Heart right ventricle (tissue), 16 donors: Measurements from ENCODE around the gene DDRGK1. TPM values are rescaled to one million over a fixed set of nuclear protein-coding genes. Genes with fewer than 3 reads are reported as not detected.

Experiments used
- ATAC-seq, 8 donors: fragments of 200-7000 bp; cut with Tn5 transposase; one replicate each; pipeline ENCODE4 v1.9.1; 2020; ENCODE audit warnings: mild to moderate bottlenecking in 8 of 8, moderate library complexity in 8 of 8, moderate number of reproducible peaks in 1 of 8
- DNase-seq, 2 donors: peaks; one replicate each; pipeline ENCODE4 v3.0.0-alpha.2; 2020
- H3K27ac ChIP-seq, 10 donors: fragments of 200-600 bp; sonication (generic) in 2 of 10; one replicate each; pipeline versions ENCODE4 v1.5.0 to v1.8.0; 2020 to 2022; ENCODE audit warnings: mild to moderate bottlenecking in 3 of 10
- H3K27me3 ChIP-seq, 7 donors: fragments of 200-600 bp; one replicate each; pipeline ENCODE4 v1.8.0; 2021 to 2022; ENCODE audit warnings: mild to moderate bottlenecking in 2 of 7
- H3K36me3 ChIP-seq, 9 donors: fragments of 200-600 bp; sonication (generic) in 1 of 9; one replicate each; pipeline versions ENCODE4 v1.5.0 to v1.8.0; 2020 to 2022; ENCODE audit warnings: mild to moderate bottlenecking in 2 of 9
- H3K4me1 ChIP-seq, 9 donors: fragments of 200-600 bp; sonication (generic) in 1 of 9; one replicate each; pipeline versions ENCODE4 v1.5.0 to v1.8.0; 2020 to 2022; ENCODE audit warnings: mild to moderate bottlenecking in 4 of 9
- H3K4me3 ChIP-seq, 10 donors: fragments of 200-600 bp; sonication (generic) in 2 of 10; one replicate each; pipeline versions ENCODE4 v1.5.0 to v1.8.0; 2020 to 2022; ENCODE audit warnings: mild to moderate bottlenecking in 7 of 10, moderate library complexity in 2 of 10
- H3K9me3 ChIP-seq, 11 donors: fragments of 200-600 bp in 10 of 11; sonication (generic) in 2 of 11; one replicate each; pipeline versions ENCODE4 v1.5.0 to v1.8.0; 2013 to 2022; ENCODE audit warnings: mild to moderate bottlenecking in 2 of 11, control low read depth in 1 of 11, moderate library complexity in 1 of 11
- WGBS, 2 donors: extraction: QIAGEN DNeasy Blood & Tissue Kit; methylation state at CpG; one replicate each; pipeline ENCODE4 v1.1.7; 2013; ENCODE audit warnings: inconsistent platforms in 1 of 2; 5-methylcytosine and 5-hydroxymethylcytosine counted together
- intact Hi-C, 10 donors: fragments of 100-400 bp; cut with DNase I; formaldehyde crosslinking; loops; one replicate each; pipeline versions ENCODE4 v1.11.1 to v1.14.2; 2022
- polyA plus RNA-seq, 2 donors: library from polyadenylated mRNA; stranded (reverse); fragments of 200-250 nt; gene quantifications; one replicate each; pipeline ENCODE4 v1.2.3, GENCODE V29; 2013
- total RNA-seq, 10 donors: library from RNA; stranded (reverse); fragmentation: NEBNext Ultra II Directional in 3 of 10; extraction: Animal tissue kit (Norgen Biotek cat#: 25700) in 3 of 10; gene quantifications; one replicate each; pipeline versions ENCODE4 v1.2.1 to v1.2.4, GENCODE V29; 2021 to 2023
- TF ChIP-seq, protein P1 (sequence below), 9 donors: fragments of 200-600 bp; sonication (generic) in 2 of 9; IDR thresholded peaks; one replicate each; pipeline versions ENCODE4 v1.5.0 to v1.8.0; 2021 to 2022; ENCODE audit warnings: antibody characterized with exemption in 9 of 9, mild to moderate bottlenecking in 5 of 9, moderate library complexity in 1 of 9
- donor health status: Arrhythmogenic right ventricular cardiomyopathy.
- donor health status: ischemic (EF 13 %, LVEDD 7.1; RV severe dilation, severe dysfunction).
- donor health status: healthy with polysubstance abuse.
- donor health status: DM: no; HTN: yes; CAD: no.
- donor health status: DM: no; HTN: no; CAD: no.
- donor health status: ischemic (EF 25% LVEDD 6.9; RV normal size, moderate dysfunction).
- donor health status: ischemic (EF 25% LVEDD 5.7; RV mildly dilated, moderate dysfunction).
- donor health status: healthy.
- donor health status: DM: yes; HTN: yes; CAD: no.
- donor health status: Ischemic cardiomyopathy.
- donor health status: ischemic (EF 35%, LVEDD 5.7; RV mildly dilated, moderate dysfunction).
- donor health status: nonischemic (EF 11% LVEDD 7.7; RV severe dilation, severe dysfunction).
- donor health status: DM: yes; HTN: yes; CAD: no.
- donor health status: PGD.
- donor health status: ischemic (EF 29% LVEDD 5.4; RV normal size, mild dysfunction).
- donor health status: nonischemic (EF 23%, LVEDD 6.1; RV moderate dilation, normal function).

Gene DDRGK1
- total and polyA plus RNA-seq, 12 donors, result 25.2 to 77.1 (median 30.9) TPM

DNA sequence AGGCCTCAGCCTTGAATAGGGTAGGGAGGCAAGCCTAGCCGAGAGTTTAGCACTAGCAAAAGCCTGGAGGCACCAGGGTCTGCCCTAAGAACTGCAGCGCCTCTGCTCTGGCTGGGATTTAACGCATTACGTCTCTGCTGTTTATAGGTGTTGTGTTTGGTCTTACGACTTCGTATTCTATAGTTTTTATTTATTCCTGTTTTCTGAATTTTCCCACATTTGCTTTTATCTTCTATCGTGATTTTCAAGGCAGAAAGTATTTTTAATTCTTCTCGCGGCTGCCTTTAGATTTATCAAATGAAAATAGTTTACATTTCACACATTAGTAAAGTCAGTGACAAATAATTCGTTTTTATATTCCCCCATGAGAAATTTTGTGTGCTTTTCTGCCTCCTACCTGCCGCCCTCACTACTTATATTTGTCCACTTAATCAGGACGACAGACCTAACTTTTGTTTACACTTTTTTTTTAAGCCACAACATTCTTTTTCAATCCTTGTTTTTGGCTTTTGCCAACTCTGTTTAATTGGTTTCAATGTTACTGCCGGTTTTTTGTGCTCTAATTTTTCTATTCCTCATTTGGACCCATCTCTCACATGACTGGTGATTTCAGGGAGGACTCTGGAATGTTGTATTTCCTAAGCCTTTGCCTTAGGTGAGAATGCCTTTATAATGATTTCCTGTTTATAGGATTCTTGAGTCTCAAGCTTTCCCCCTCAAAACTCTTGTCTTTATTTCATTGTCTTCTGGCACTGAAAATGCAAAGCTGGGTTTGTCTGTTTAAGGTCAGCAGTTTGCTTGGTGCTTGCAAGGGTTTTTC, 29.8 kb downstream of the DDRGK1 start:
- Histone ChIP-seq H3K4me3 (peak overlapping the region; percentile 66 to 97 (median 94)), H3K4me1 (peaks cover 3 to 31% (median 24%) of the 10 kb centered on the region in 9 donors), H3K27ac (peak overlapping the region in 9 of 10 donors; percentile 47 to 86 (median 78)), H3K36me3 (no peaks in the 10 kb centered on the region), H3K27me3 (peaks cover 0 to 45% (median 0%) of the 10 kb centered on the region in 7 donors), H3K9me3 (no peaks in the 10 kb centered on the region)
- TF ChIP-seq, protein P1, sequence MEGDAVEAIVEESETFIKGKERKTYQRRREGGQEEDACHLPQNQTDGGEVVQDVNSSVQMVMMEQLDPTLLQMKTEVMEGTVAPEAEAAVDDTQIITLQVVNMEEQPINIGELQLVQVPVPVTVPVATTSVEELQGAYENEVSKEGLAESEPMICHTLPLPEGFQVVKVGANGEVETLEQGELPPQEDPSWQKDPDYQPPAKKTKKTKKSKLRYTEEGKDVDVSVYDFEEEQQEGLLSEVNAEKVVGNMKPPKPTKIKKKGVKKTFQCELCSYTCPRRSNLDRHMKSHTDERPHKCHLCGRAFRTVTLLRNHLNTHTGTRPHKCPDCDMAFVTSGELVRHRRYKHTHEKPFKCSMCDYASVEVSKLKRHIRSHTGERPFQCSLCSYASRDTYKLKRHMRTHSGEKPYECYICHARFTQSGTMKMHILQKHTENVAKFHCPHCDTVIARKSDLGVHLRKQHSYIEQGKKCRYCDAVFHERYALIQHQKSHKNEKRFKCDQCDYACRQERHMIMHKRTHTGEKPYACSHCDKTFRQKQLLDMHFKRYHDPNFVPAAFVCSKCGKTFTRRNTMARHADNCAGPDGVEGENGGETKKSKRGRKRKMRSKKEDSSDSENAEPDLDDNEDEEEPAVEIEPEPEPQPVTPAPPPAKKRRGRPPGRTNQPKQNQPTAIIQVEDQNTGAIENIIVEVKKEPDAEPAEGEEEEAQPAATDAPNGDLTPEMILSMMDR (IDR thresholded peaks at IDR 0.05), result no peak
- intact Hi-C loops, result loop anchor here in 1 of 10 donors (2.0 kb wide), 1 partner anchor 64 kb away; no protein-coding TSS in a partner anchor
- ATAC-seq, result no peak
- WGBS, 2 donors, result 10 to 21% methylated on average over 13 of the region's 13 CpGs
- no peak for DNase-seq

DNA sequence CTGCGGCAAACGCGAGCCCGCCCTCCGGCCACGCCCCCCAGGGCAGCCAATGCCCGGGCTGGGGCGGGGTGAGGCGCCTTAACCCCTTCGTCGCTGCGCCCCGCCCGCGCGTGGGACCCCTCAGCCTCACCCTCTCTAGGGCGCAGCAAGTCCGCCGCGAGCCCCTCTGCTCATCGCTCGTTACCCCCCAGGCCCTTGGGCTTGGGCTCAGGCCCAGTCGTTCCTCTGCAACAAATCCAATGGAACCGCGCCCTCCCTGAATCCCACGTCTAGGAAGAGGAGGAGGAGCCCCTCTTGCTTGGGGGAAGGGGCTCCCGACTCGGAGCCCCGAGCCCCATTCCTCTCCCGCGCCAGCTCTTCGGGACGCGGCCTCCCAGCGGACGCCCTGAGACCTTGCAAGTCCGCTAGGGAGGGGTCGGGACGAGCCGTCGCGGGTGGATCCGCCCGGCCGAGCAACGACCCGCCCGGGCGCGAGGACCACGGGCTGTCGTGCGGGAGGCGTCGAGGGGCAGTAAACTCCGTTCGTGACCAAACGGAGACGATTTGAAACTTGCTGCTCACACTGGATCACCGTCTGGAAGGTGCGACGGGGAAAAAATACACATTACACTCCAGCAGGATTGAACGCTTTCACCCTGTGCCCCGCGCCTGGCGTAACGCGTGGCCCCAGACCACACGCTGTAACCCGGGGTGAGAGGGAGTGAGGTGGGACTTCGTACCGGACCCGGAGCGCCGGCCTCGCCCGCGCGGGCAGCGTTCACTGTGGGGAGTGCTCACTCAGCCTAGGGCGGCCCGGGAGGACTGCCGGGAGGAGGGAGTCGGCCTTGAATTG, 30.7 kb downstream of the DDRGK1 start:
- H3K36me3 ChIP-seq, result no peaks in the 10 kb centered on the region
- H3K27me3 ChIP-seq, result peaks cover 0 to 45% (median 0%) of the 10 kb centered on the region in 7 donors
- intact Hi-C loops, result loop anchor here in 1 of 10 donors (2.0 kb wide), 1 partner anchor 63 kb away; no protein-coding TSS in a partner anchor
- WGBS, 2 donors, result 0 to 1% methylated on average over 82 to 84 of the region's 84 CpGs
- peak overlapping the region; percentile 66 to 97 (median 94) for H3K4me3 ChIP-seq
- ATAC-seq, result peak; percentile 91 to 99 (median 95)
- peak; percentile 90 to 94 for DNase-seq
- H3K4me1 ChIP-seq, result peaks cover 3 to 31% (median 24%) of the 10 kb centered on the region in 9 donors
- peak overlapping the region in 9 of 10 donors; percentile 47 to 86 (median 78) for H3K27ac ChIP-seq
- TF ChIP-seq, protein P1 (IDR thresholded peaks at IDR 0.05), result peak in 3 of 9 donors; percentile 12 to 31 (median 30)
- H3K9me3 ChIP-seq, result no peaks in the 10 kb centered on the region

DNA sequence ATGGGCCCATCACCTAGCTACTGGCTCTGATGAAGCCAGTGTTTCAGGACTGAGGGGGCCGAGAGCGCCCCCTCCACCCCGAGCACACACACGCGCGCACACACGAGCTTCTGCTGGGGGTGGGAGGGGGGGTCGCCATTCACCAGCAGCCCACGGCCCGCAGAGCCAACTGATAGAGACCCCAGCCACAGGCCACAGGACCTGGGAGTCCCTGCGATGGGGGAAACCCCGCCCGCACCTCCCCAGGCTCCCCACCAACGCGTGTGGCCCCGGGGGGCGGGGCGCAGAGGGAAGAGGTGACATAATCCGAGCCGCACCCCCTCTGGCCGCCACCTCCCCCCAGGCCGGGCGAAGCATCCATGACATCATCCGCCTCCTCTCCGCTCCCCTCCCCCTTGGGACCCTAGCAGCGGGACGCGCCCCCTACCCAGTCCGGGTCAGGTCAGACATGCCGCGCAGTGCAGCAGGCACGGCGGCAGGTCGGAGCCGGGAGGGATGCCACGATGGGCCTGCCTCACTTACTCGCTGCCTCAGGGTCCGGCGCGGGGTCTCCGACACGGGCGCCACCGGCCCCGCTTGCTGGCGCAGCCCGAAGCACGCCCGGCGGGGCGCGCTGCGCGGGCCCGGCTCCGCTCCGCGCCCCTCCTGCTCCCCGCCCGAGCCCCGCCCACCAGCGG, 31.4 kb downstream of the DDRGK1 start, which contains the start of gene LZTS3:
LZTS3 (minus strand) TSS at position 617 of the 677 bp plus-strand sequence. CDS start 6,386 bp downstream, outside the sequence.
- Histone ChIP-seq H3K4me3 (peak within 1 kb of the TSS; percentile 66 to 97 (median 94)), H3K27ac (peak within 1 kb of the TSS; percentile 34 to 86 (median 78)), H3K27me3 (peaks cover 0 to 52% (median 0%) of the 10 kb centered on the region in 7 donors), H3K4me1 (peaks cover 3 to 31% (median 24%) of the 10 kb centered on the region in 9 donors), H3K9me3 (no peaks in the 10 kb centered on the region), H3K36me3 (no peaks in the 10 kb centered on the region)
- ATAC-seq, result peak; percentile 53 to 79 (median 64)
- TF ChIP-seq, protein P1 (IDR thresholded peaks at IDR 0.05), result peak in 1 of 9 donors; percentile 7
- 0% methylated on average over 56 to 62 of the region's 62 CpGs for WGBS, 2 donors
- intact Hi-C loops, result no loop called here
- DNase-seq, result peak; percentile 75 to 76
